Trophoblast cell (in vitro differentiated cells and primary cell): ENCODE results near the gene RASA3. TPM values are rescaled to one million over a fixed set of nuclear protein-coding genes. Genes with fewer than 3 reads are reported as not detected.

Source experiments
- DNase-seq, 2 donors: peaks; one replicate each; pipeline ENCODE4 v3.0.0-alpha.2; 2016
- H2AFZ ChIP-seq: 2 replicates; pipeline ENCODE4 v1.6.1; 2013; ENCODE audit warnings: low read length, moderate library complexity, mild to moderate bottlenecking; ENCODE audit not compliant: insufficient read depth, poor library complexity
- H2AK5ac ChIP-seq: 2 replicates; pipeline ENCODE4 v1.6.1; 2013; ENCODE audit warnings: mild to moderate bottlenecking, low read length
- H2BK120ac ChIP-seq: 2 replicates; pipeline ENCODE4 v1.6.1; 2013; ENCODE audit warnings: low read length, mild to moderate bottlenecking, moderate library complexity; ENCODE audit not compliant: insufficient read depth, poor library complexity
- H2BK12ac ChIP-seq: 2 replicates; pipeline ENCODE4 v1.6.1; 2013; ENCODE audit warnings: mild to moderate bottlenecking, low read length, moderate library complexity
- H2BK5ac ChIP-seq: 2 replicates; pipeline ENCODE4 v1.6.1; 2013; ENCODE audit warnings: low read length, low read depth, moderate library complexity, mild to moderate bottlenecking; ENCODE audit not compliant: poor library complexity
- H3K14ac ChIP-seq: 2 replicates; pipeline ENCODE4 v1.6.1; 2013; ENCODE audit warnings: mild to moderate bottlenecking, low read length
- H3K18ac ChIP-seq: 2 replicates; pipeline ENCODE4 v1.6.1; 2013; ENCODE audit warnings: mild to moderate bottlenecking, low read length
- H3K23ac ChIP-seq: 2 replicates; pipeline ENCODE4 v1.6.1; 2013; ENCODE audit warnings: low read length
- H3K27ac ChIP-seq: 2 replicates; pipeline ENCODE4 v1.5.1; 2013; ENCODE audit warnings: low read depth, mild to moderate bottlenecking, inconsistent platforms, low read length, moderate library complexity
- H3K27me3 ChIP-seq: 2 replicates; pipeline ENCODE4 v1.6.1; 2013; ENCODE audit warnings: inconsistent platforms, mild to moderate bottlenecking, low read length, moderate library complexity; ENCODE audit not compliant: insufficient read depth
- H3K36me3 ChIP-seq, 2 experiments: 1 replicate in 1 of 2; 2 replicates in 1 of 2; pipeline ENCODE4 v1.6.1; 2013; ENCODE audit warnings: low read length in 2 of 2, mild to moderate bottlenecking in 2 of 2, moderate library complexity in 1 of 2; ENCODE audit not compliant: insufficient read depth in 2 of 2, control insufficient read depth in 1 of 2
- H3K4ac ChIP-seq: 2 replicates; pipeline ENCODE4 v1.6.1; 2013; ENCODE audit warnings: low read depth, mild to moderate bottlenecking, low read length, moderate library complexity
- H3K4me1 ChIP-seq, 2 experiments: 1 replicate in 1 of 2; 2 replicates in 1 of 2; pipeline ENCODE4 v1.6.1; 2013; ENCODE audit warnings: low read length in 2 of 2, mild to moderate bottlenecking in 2 of 2, moderate library complexity in 1 of 2; ENCODE audit not compliant: insufficient read depth in 2 of 2, control insufficient read depth in 1 of 2
- H3K4me2 ChIP-seq: 2 replicates; pipeline ENCODE4 v1.6.1; 2013; ENCODE audit warnings: inconsistent platforms, mild to moderate bottlenecking, low read length, moderate library complexity
- H3K4me3 ChIP-seq: 2 replicates; pipeline ENCODE4 v1.5.1; 2013; ENCODE audit warnings: mild to moderate bottlenecking, low read depth, low read length, inconsistent platforms
- H3K79me1 ChIP-seq: one replicate; pipeline ENCODE4 v1.6.1; 2013; ENCODE audit warnings: low read length
- H3K79me2 ChIP-seq: 2 replicates; pipeline ENCODE4 v1.6.1; 2013; ENCODE audit warnings: low read length, mild to moderate bottlenecking; ENCODE audit not compliant: control insufficient read depth, insufficient read depth, poor library complexity
- H3K9ac ChIP-seq: 2 replicates; pipeline ENCODE4 v1.6.1; 2013; ENCODE audit warnings: mild to moderate bottlenecking, low read length
- H3K9me3 ChIP-seq: 2 replicates; pipeline ENCODE4 v1.6.1; 2013; ENCODE audit warnings: low read depth, mild to moderate bottlenecking, control low read depth, inconsistent platforms, low read length; ENCODE audit not compliant: insufficient read depth
- H4K12ac ChIP-seq: 2 replicates; pipeline ENCODE4 v1.6.1; 2013; ENCODE audit warnings: low read depth, mild to moderate bottlenecking, low read length, moderate library complexity
- H4K8ac ChIP-seq: 2 replicates; pipeline ENCODE4 v1.6.1; 2013; ENCODE audit warnings: low read depth, mild to moderate bottlenecking, low read length, moderate library complexity
- H4K91ac ChIP-seq: one replicate; pipeline ENCODE4 v1.6.1; 2013; ENCODE audit warnings: low read depth, mild to moderate bottlenecking, low read length, moderate library complexity
- WGBS: extraction: QIAGEN DNeasy Blood & Tissue Kit; methylation state at CpG from one replicate; pipeline ENCODE4 v1.1.7; 2013; ENCODE audit warnings: missing lambda C conversion rate; ENCODE audit not compliant: insufficient read length, insufficient coverage; ENCODE audit errors: extremely low coverage; 5-methylcytosine and 5-hydroxymethylcytosine counted together
- polyA plus RNA-seq: library from polyadenylated mRNA; stranded (reverse); fragments of 200-250 nt; gene quantifications from 2 replicates; pipeline ENCODE4 v1.2.3, GENCODE V29; 2013

Gene RASA3, protein sequence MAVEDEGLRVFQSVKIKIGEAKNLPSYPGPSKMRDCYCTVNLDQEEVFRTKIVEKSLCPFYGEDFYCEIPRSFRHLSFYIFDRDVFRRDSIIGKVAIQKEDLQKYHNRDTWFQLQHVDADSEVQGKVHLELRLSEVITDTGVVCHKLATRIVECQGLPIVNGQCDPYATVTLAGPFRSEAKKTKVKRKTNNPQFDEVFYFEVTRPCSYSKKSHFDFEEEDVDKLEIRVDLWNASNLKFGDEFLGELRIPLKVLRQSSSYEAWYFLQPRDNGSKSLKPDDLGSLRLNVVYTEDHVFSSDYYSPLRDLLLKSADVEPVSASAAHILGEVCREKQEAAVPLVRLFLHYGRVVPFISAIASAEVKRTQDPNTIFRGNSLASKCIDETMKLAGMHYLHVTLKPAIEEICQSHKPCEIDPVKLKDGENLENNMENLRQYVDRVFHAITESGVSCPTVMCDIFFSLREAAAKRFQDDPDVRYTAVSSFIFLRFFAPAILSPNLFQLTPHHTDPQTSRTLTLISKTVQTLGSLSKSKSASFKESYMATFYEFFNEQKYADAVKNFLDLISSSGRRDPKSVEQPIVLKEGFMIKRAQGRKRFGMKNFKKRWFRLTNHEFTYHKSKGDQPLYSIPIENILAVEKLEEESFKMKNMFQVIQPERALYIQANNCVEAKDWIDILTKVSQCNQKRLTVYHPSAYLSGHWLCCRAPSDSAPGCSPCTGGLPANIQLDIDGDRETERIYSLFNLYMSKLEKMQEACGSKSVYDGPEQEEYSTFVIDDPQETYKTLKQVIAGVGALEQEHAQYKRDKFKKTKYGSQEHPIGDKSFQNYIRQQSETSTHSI
- 12.8 and 13.0 TPM in 2 replicates for polyA plus RNA-seq

DNA sequence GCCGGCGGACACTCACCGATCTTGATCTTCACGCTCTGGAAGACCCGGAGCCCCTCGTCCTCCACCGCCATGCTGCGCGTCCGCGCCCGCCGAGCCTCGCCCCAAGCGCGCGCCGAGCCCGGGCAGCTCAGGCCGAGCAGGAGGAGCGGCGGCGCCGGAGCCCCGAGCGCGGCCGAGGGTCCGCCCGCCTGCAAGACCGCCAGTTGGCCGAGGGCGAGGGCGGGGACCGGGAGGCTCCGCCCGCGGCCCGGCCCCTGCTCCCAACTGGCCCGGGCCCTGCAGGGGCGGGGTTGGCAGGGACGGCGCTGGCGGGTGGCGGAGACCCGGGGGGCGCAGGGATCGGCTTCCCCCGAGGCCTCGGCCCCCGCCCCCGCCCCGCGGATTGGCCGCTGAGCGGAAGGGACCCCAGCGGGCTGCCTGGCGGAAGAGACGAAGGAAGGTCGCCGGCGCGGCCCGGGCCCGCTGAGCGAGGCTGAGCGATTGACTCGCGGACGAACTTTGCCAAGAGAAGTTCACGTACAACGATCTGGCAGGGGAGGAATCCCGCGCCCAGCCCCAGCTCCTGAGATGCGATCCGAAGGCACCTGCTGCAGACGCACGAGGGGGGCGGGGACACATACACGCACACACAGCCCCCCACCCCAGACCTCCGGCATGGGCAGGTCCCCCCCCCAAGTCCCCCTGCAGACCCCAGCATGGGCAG lies at the start of gene RASA3:
TSS of gene RASA3 (minus strand) at position 205 of the 703 bp plus-strand sequence. CDS start at position 71, 134 bp downstream.
- peak within 1 kb of the TSS; percentile 85 for H4K91ac ChIP-seq

DNA sequence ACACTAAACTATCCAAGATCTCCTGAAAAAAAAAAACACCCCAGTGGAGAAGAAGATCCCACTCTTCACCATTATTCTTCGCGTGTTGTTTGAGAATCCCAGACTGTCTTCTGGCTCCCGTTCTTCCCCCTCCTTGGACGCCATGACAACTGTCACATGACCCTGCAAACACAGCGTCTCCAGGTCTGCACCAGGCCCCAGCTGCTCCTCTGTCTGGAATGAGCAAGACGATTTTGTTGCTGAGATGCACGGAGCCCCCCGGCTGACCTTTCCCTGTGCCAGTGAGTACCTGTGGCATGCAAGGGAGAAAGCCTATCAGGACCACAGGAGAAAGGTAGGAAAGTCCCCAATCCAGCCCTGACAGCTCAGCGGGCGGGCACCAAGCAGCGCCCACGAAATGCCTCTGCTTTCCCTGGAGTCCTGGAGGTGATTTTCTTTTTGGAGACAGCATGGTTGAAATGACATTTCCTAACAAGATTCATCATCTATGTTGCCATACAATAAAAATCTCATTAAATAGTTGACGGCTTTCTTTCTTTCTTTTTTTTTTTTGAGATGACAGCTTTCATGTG lies 46.8 kb upstream of the RASA3 start, which contains the start of gene CFAP97D2:
TSS of gene CFAP97D2 (plus strand) at position 171 of the 572 bp plus-strand sequence. CDS start at position 245, 74 bp downstream.
- H3K36me3 ChIP-seq, result no peaks in the 10 kb centered on the region
- H3K27me3 ChIP-seq, result no peaks in the 10 kb centered on the region
- H2AFZ ChIP-seq, result no peak within 1 kb of the TSS
- no peak within 1 kb of the TSS for H2BK5ac ChIP-seq
- no peak within 1 kb of the TSS for H2AK5ac ChIP-seq
- no CpG with 5 or more reads among the region's 13 CpGs for WGBS
- no peak within 1 kb of the TSS for H3K4ac ChIP-seq
- no peak within 1 kb of the TSS for H4K8ac ChIP-seq
- no peak within 1 kb of the TSS for H4K12ac ChIP-seq
- H3K4me2 ChIP-seq, result no peak within 1 kb of the TSS
- H3K4me1 ChIP-seq, result no peaks in the 10 kb centered on the region
- no peak within 1 kb of the TSS for H3K23ac ChIP-seq
- no peak within 1 kb of the TSS for H3K9ac ChIP-seq
- no peak for DNase-seq
- H3K14ac ChIP-seq, result no peak within 1 kb of the TSS
- no peak within 1 kb of the TSS for H3K27ac ChIP-seq
- H3K79me1 ChIP-seq, result no peaks in the 10 kb centered on the region
- no peak within 1 kb of the TSS for H4K91ac ChIP-seq
- no peak within 1 kb of the TSS for H2BK12ac ChIP-seq
- H3K9me3 ChIP-seq, result no peaks in the 10 kb centered on the region
- no peak within 1 kb of the TSS for H3K18ac ChIP-seq
- H2BK120ac ChIP-seq, result no peak within 1 kb of the TSS
- no peaks in the 10 kb centered on the region for H3K79me2 ChIP-seq
- H3K4me3 ChIP-seq, result no peak within 1 kb of the TSS

More for the DNA sequence above, at the start of gene RASA3:
- DNase-seq, result peak in 1 of 2 donors; percentile 27
- Histone ChIP-seq H2BK120ac (peak within 1 kb of the TSS; percentile 9), H3K4me1 (peaks cover 25 to 31% of the 10 kb centered on the region in 2 experiments), H3K9ac (peak within 1 kb of the TSS; percentile 82), H2AK5ac (no peak within 1 kb of the TSS), H4K12ac (no peak within 1 kb of the TSS), H3K79me1 (peaks cover 24% of the 10 kb centered on the region), H3K79me2 (peaks cover 11% of the 10 kb centered on the region), H3K36me3 (peaks cover 0 to 3% of the 10 kb centered on the region in 2 experiments), H4K8ac (peak within 1 kb of the TSS; percentile 37), H3K9me3 (no peaks in the 10 kb centered on the region), H2AFZ (peak within 1 kb of the TSS; percentile 40), H3K4me2 (peak within 1 kb of the TSS; percentile 84), H3K27me3 (no peaks in the 10 kb centered on the region), H3K4ac (peak within 1 kb of the TSS; percentile 4), H3K4me3 (peak within 1 kb of the TSS; percentile 88), H3K14ac (peak within 1 kb of the TSS; percentile 26), H3K18ac (peak within 1 kb of the TSS; percentile 39), H3K27ac (peak within 1 kb of the TSS; percentile 61), H3K23ac (peak within 1 kb of the TSS; percentile 2), H2BK5ac (peak within 1 kb of the TSS; percentile 38), H2BK12ac (peak within 1 kb of the TSS; percentile 27)
- no CpG with 5 or more reads among the region's 81 CpGs for WGBS

DNA sequence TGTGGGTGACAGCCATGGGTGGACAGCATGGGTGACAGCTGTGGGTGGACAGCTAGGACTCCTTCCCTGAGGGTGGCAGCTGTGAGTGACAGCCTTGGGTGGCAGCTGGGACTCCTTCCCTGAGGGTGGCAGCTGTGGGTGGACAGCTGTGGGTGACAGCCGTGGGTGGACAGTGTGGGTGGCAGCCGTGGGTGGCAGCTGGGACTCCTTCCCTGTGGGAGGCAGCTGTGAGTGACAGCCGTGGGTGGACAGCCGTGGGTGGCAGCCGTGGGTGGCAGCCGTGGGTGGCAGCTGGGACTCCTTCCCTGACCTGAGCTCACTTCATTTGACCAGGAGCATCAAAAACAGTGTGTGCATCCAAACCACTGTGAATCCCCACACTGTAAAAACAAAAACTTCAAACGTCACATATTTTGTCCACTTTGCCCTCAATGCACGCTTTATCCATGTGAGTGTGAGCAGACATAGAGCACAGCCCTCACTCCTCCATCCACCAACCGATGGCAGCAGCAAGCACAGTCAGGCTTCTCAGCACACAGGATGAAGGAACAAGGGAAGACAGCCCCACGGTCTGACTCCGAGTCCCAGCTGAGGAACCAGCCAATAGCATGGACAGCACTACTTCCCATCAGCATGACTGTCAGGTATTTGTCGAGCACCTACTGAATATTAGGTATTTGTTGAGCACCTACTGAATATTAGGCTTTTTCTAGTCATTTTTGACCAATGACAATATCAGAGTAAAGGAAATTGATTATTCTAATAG lies 45.0 kb upstream of the RASA3 start:
- Histone ChIP-seq H2AK5ac (no peak overlapping the region), H3K4me3 (no peak overlapping the region), H2BK12ac (no peak overlapping the region), H3K27ac (no peak overlapping the region), H2BK5ac (no peak overlapping the region), H3K79me1 (no peaks in the 10 kb centered on the region), H3K14ac (no peak overlapping the region), H3K4ac (no peak overlapping the region), H3K36me3 (no peaks in the 10 kb centered on the region), H3K9ac (no peak overlapping the region), H3K23ac (no peak overlapping the region), H3K4me2 (no peak overlapping the region), H4K12ac (no peak overlapping the region), H3K9me3 (peaks cover 5% of the 10 kb centered on the region), H3K79me2 (no peaks in the 10 kb centered on the region), H2AFZ (no peak overlapping the region), H3K18ac (no peak overlapping the region), H3K27me3 (no peaks in the 10 kb centered on the region), H4K91ac (no peak overlapping the region), H2BK120ac (no peak overlapping the region), H4K8ac (no peak overlapping the region), H3K4me1 (no peaks in the 10 kb centered on the region)
- no CpG with 5 or more reads among the region's 12 CpGs for WGBS
- no peak for DNase-seq
